ENCODE measurements around the gene SLC35D3. TPM values are rescaled to one million over a fixed set of nuclear protein-coding genes. Genes with fewer than 3 reads are reported as not detected.
"Not testable (repeated sequence)": the region's sequence is repeated elsewhere in the genome, so short reads cannot be mapped to it uniquely, and the experiment has no call there.

SLC35D3 gene
- total RNA-seq, 1 experiment from 2014 or later = 0.39 TPM

- TF ChIP-seq, protein P1, sequence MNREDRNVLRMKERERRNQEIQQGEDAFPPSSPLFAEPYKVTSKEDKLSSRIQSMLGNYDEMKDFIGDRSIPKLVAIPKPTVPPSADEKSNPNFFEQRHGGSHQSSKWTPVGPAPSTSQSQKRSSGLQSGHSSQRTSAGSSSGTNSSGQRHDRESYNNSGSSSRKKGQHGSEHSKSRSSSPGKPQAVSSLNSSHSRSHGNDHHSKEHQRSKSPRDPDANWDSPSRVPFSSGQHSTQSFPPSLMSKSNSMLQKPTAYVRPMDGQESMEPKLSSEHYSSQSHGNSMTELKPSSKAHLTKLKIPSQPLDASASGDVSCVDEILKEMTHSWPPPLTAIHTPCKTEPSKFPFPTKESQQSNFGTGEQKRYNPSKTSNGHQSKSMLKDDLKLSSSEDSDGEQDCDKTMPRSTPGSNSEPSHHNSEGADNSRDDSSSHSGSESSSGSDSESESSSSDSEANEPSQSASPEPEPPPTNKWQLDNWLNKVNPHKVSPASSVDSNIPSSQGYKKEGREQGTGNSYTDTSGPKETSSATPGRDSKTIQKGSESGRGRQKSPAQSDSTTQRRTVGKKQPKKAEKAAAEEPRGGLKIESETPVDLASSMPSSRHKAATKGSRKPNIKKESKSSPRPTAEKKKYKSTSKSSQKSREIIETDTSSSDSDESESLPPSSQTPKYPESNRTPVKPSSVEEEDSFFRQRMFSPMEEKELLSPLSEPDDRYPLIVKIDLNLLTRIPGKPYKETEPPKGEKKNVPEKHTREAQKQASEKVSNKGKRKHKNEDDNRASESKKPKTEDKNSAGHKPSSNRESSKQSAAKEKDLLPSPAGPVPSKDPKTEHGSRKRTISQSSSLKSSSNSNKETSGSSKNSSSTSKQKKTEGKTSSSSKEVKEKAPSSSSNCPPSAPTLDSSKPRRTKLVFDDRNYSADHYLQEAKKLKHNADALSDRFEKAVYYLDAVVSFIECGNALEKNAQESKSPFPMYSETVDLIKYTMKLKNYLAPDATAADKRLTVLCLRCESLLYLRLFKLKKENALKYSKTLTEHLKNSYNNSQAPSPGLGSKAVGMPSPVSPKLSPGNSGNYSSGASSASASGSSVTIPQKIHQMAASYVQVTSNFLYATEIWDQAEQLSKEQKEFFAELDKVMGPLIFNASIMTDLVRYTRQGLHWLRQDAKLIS (CRISPR knock-in tag; IDR thresholded peaks at IDR 0.05; ENCODE audit: borderline replicate concordance) = no peak
- TF ChIP-seq TP53 (CRISPR knock-in tag; IDR thresholded peaks at IDR 0.05) (no peak), ZBTB43 (CRISPR knock-in tag; IDR thresholded peaks at IDR 0.05) (no peak)
Observed at GRCh38 chr6:136947037-136947436, 24.9 kb downstream of the SLC35D3 start (continued).

DNA sequence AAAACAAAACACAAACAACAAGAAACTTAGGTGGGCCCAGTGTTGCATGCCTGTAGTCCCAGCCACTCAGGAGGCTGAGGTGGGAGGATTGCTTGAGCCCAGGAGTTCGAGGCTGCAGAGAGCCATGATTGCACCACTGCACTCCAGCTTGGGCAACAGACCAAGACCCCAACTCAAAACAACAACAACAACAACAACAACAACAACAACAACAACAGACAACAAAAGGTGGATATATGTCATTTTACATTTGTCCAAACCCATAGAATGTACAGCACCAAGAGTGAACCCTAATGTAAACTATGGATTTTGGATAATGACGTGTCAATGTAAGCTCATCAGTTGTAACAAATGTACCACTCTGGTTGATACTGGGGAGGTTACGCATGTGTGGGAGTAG lies 27.9 kb downstream of the SLC35D3 start:
- peaks cover 20% of the 10 kb centered on the region for H3K9me3 Mint-ChIP-seq
- H3K4me3 Mint-ChIP-seq; CTCF ChIA-PET; POLR2A ChIA-PET; ATAC-seq; DNase-seq (ENCODE audit: low spot score); H3K27me3 Mint-ChIP-seq (ENCODE audit: low read depth); H3K27ac Mint-ChIP-seq: not testable (repeated sequence)
- H3K36me3 Mint-ChIP-seq = peaks cover 21% of the 10 kb centered on the region
- peaks cover 38% of the 10 kb centered on the region for H3K4me1 Mint-ChIP-seq

DNA sequence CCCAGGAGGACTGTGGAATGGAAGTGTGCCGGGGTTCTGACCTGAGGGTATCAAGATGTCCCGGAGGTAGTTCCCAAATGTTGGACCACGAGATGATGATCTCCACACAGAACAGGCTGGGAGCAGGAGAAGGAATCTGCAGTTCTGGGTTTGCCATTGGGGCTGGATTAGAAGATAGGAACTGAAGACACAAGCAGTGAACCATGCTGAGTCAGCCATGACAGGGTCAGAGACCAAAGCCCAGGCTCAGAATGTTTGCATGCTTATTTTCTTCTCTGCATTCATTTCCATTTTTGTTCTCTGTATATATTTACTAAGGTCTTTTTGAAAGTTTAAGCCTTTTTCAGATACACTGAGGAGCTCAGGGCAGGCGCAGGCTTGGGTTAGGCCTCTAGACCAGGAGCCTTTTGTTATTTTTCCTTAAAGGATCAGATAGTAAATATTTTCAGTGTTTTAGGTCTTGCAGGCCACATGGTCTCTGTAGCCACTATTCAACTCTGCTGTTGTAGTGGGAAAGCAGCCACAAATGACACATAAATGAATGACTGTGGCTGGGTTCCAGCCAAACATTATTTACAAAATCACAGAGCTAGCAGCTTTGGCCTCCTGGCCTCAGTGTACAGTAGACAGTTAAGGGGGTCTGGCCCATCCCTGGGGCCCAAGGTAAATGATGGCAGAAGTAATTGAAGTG lies 28.5 kb downstream of the SLC35D3 start:
- ATAC-seq = no peak
- peaks cover 20% of the 10 kb centered on the region for H3K9me3 Mint-ChIP-seq
- H3K36me3 Mint-ChIP-seq = peaks cover 21% of the 10 kb centered on the region
- no peak overlapping the region for H3K4me3 Mint-ChIP-seq
- CTCF ChIA-PET = no interaction called here
- peaks cover 44% of the 10 kb centered on the region for H3K4me1 Mint-ChIP-seq
- DNase-seq (ENCODE audit: low spot score) = no peak
- H3K27me3 Mint-ChIP-seq (ENCODE audit: low read depth) = peaks cover 5% of the 10 kb centered on the region
- POLR2A ChIA-PET = no interaction called here
- no peak overlapping the region for H3K27ac Mint-ChIP-seq
- TF ChIP-seq CDX4 (CRISPR knock-in tag; IDR thresholded peaks at IDR 0.05; ENCODE audit: borderline replicate concordance) (no peak), RORB (CRISPR knock-in tag; IDR thresholded peaks at IDR 0.05) (no peak), SMAD3 (CRISPR knock-in tag; IDR thresholded peaks at IDR 0.05; ENCODE audit: borderline replicate concordance) (no peak), ZNF281 (CRISPR knock-in tag; IDR thresholded peaks at IDR 0.05) (no peak), IRF2 (CRISPR knock-in tag; IDR thresholded peaks at IDR 0.05; ENCODE audit: borderline replicate concordance, low read depth) (no peak), E2F4 (CRISPR knock-in tag; IDR thresholded peaks at IDR 0.05; ENCODE audit: borderline replicate concordance, low read depth) (no peak), ZNF219 (CRISPR knock-in tag; IDR thresholded peaks at IDR 0.05; ENCODE audit: borderline replicate concordance) (no peak), ATF2 (CRISPR knock-in tag; IDR thresholded peaks at IDR 0.05; ENCODE audit: borderline replicate concordance, low read depth) (no peak), ZMAT4 (CRISPR knock-in tag; IDR thresholded peaks at IDR 0.05) (no peak)
- TF ChIP-seq, protein P1 (CRISPR knock-in tag; IDR thresholded peaks at IDR 0.05; ENCODE audit: borderline replicate concordance) = no peak
- TF ChIP-seq, protein P2, sequence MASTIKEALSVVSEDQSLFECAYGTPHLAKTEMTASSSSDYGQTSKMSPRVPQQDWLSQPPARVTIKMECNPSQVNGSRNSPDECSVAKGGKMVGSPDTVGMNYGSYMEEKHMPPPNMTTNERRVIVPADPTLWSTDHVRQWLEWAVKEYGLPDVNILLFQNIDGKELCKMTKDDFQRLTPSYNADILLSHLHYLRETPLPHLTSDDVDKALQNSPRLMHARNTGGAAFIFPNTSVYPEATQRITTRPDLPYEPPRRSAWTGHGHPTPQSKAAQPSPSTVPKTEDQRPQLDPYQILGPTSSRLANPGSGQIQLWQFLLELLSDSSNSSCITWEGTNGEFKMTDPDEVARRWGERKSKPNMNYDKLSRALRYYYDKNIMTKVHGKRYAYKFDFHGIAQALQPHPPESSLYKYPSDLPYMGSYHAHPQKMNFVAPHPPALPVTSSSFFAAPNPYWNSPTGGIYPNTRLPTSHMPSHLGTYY (CRISPR knock-in tag; IDR thresholded peaks at IDR 0.05) = no peak
